ENCODE measurements around the gene CEACAM5.
A peak's percentile ranks its signal among the peaks of the same experiment; 100 is the strongest.

CEACAM5 gene

DNA sequence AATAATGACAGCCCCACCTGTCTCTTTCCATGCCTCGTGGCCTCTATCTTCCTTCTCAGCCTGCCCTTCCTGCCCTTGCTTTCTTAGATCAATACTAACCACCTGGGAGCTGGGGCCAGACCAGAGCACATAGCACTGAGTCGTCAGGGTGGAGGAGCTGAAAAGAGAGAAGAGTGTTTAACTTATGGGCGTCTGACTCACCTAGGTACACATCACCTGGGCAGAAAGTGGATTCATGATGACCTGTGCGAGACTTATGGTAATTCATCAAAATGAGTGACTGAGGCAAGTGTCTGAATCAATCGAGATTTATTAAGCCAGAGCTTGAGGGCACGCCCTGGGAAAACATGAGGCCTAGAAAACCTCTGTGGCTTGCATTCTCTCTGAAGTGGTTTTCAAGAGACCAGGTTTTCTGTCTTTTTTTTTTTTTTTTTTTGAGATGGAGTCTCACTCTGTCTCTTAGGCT, 66.1 kb downstream of the CEACAM5 start:
- H3K4me3 ChIP-seq: no peak overlapping the region
- H3K27ac ChIP-seq: peak overlapping the region in 1 of 21 experiments; percentile 61

DNA sequence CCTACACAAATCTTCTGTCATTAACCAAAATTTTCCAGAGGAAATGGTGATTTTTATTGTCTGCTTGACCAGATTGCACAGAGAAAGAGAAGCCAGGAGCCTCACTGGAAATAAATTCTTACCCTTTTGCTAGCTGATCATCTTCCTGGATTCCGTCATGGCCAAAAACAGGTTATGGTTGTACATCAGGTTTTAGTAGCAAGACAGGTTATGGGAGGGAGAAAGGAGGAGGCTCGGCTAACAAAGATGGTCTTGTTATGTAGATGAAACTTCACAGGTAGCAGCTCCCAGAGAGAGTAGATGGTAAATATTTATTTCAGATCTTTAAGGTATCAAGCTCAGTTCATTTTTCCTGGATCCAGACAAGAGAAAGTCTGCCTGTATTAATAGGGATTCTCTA, 68.3 kb downstream of the CEACAM5 start:
- H3K27ac ChIP-seq: peak overlapping the region in 6 of 21 experiments; percentile 26 to 61 (median 34)
- no peak overlapping the region for H3K4me3 ChIP-seq
